Endometrial microvascular endothelial cells (primary cell): Measurements from ENCODE around the gene NOL7. TPM values are rescaled to one million over a fixed set of nuclear protein-coding genes. Genes with fewer than 3 reads are reported as not detected.

Source experiments
- in situ Hi-C: cut with HindIII; loops from 2 replicates; pipeline ENCODE4 v1.10.0; 2017; ENCODE audit warnings: low sequenced_read_pairs, low pct_unique_long_range_greater_than_20kb; ENCODE audit errors: inconsistent ontology term
- total RNA-seq: library from RNA; depleted of rRNA; stranded (reverse); fragments of >200 nt; gene quantifications from one replicate; pipeline ENCODE4 v1.2.3, GENCODE V29; 2015; ENCODE audit errors: inconsistent ontology term

Gene NOL7
- total RNA-seq, 1 donor from 2014 or later = 83.3 TPM

DNA sequence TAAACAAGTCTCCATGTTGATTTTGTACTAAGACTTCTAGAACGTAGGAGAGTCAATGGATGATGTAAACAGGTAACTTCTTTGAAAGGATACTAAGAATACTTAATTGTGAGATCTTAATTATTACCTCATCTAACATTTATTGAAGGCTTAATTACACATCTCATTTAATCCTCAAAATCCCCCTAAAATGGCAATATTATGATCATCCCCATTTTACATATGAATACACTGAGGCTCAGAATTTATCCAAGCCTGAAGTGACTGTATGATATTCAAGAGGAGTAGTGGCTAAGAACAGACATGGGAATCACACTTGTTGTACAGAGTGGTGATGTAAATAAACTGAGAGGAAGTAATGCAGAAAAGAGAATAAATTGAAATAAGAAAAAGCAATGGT, 22.9 kb downstream of the NOL7 start:
- in situ Hi-C loops = no loop called here

DNA sequence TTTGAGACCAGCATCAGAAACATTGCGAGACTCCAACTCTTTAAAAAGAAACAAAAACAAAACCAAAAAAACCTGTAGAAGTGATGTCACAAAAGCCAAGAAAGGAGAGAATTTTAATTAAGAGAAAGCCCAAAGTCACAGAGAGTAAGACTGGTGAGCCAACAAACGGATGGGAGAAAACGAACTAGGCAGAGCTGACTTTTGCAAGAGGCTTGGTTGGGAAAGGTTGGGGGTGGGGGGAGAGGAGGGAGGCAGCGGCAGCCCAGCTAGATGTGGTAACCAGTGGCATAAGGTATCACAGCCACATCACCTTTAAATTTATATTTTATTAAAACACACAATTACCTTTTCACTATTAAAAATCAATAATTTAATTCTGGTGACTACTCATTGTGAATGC, 23.5 kb downstream of the NOL7 start:
- in situ Hi-C loops = no loop called here

DNA sequence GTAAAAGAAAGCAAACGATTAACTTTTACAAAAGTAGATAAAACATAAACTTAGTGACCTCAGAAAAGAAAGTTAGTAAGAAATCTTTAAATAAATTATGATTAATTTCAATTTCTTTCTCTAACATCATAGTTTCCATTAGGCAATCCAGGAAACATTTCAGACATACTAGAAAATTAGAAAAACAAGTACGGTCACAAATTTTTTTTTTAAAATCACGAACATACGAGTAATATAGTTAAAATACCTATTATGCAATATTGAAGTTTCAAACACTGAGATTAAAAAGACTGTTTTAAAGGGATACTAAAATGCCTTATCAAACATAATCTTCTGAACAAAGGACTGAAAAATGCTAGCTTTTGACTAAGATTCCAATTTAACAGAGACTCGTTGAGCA, 26.2 kb downstream of the NOL7 start:
- in situ Hi-C loops = no loop called here

DNA sequence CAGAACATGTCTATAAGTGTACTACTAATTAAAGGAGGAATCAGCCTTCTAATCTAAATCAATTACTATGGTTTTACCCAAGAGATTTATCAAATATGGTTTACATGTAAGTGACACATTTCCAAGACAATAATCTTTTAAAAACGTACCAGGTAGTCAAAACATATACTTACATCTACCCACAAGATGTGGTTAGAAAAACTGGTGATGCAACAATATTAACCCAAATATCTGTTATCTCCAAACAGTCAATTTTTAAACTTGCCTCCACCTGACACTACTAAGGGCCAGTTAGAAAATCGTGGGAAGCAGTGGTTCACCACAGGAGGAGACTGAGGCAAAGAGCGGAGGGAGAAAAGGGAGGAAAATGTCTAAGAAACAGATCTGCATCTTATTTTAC, 28.0 kb downstream of the NOL7 start:
- in situ Hi-C loops = no loop called here

DNA sequence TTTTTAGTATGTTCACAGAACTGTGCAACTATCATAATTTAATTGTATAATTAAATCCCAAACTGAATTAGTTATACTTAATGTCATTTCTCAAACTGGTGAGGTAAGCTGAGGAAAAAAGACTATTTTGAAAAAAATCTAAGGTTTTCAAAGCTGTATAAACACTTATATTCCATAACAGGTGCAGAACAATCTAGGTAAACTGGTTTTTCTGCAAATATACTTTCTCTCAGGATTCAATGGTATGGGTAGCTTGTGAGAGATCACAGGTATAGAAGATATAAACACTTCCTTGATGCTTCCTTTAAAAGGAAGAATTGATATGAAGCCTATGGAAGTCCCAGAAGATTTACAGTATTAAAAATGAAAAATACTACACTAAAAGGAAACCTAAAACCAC, 33.7 kb downstream of the NOL7 start:
- in situ Hi-C loops = no loop called here

DNA sequence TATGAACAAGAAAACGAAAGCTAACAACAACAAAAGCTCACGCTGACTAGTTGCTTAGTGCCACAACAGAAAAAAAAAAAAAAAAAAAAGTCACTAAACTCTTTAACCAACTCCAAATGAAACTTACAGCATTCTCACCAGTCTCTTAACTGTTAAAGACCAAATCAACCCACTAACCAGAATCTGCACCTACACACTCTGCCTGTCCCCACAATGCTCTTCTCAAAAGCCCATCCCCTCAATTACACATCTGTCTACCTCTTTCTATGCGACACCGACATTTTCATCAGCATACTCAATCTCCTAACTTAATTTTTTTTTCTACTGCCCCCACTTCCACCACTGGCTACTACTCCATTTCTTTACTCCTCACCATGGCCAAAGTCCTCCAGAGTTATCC, 34.3 kb downstream of the NOL7 start:
- in situ Hi-C loops = no loop called here

DNA sequence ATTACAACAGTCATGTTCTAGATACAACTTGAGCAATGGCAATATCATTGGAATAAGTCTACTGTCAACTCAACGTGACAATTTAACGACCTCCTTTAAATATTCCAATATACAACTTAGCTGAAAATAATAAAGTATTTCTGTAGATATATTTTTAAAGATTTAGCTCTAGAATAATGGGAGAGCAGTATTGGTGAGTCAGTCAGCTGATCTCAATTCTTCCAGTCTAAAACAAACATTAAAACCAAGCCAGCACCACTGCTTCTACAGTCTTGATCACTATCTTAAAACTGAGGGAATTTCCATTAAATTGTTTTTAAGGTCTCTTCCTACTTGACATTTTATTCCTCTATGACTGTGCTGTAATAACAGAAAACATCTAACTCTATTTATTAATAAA, 38.2 kb downstream of the NOL7 start:
- in situ Hi-C loops = no loop called here

DNA sequence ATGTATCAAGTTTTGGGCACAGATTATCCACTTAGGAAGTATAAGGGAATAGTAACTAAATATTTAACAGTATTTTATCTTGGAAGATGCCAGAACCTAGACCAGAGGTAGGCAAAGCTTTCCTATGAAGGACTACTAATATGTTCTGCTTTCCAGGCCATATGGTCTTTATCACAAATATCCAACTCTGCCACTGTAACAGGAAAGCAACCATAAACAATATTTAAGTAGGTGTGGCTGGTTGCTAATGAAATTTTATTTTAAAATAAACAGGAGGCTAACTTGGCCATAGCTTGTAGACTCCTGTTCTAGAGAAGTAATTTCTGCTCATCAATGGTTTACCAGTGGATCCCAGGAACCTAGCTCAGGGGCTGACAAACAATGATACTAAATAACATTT, 39.4 kb downstream of the NOL7 start:
- in situ Hi-C loops = no loop called here

DNA sequence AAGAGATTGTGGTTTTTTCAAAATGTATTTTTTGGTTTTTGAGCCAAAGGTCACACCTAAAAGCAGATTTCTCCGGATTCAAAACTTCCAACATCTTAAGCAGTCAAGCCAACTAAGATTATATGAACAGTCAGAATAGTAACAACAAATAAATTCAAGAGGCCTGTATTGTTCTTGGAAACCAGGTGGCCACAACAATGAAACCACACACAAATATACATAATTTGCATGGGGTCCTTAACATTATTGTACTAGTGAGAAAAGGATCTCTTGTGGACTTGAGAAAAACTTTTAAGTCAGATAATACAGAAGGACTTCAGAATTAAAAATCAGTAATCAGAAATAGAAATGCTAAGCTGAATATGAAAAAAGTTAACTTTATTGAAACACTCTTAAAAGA, 40.6 kb downstream of the NOL7 start:
- in situ Hi-C loops = no loop called here

DNA sequence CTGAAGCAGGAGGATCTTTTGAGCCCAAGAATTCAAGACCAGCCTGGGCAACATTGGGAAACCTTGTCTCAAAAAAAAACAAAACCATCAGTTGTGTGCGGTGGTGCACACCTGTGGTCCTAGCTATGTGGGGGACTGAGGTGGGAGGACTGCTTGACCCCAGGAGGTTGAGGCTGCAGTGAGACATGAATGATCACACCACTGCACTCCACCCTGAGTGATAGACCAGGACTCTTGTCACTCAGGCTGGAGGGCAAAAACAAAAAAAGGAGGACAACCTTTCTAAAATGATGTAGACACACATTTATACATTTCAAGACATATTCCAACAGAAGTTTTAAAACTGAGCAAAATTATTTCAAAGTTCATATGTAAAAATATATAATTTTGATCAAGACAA, 45.1 kb downstream of the NOL7 start:
- in situ Hi-C loops = no loop called here

DNA sequence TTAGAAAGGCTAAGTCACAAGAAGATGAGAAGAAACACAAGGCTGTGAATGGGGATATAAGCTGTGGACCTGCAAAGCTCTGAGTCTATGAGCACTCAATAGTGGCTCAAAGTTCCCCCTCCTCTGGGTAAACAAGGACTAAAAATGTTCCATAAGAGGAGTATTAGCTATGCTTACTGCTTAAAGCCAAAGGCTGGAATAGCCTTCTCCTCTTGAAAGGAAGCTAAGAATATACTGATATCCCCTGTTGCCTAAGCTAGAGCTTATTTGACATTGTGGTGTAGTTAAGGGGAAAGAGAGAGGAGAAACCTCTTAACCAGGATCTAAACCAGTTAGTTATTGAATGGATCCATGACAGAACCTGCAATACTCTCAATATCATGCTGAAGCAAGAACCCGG, 45.8 kb downstream of the NOL7 start:
- in situ Hi-C loops = no loop called here

DNA sequence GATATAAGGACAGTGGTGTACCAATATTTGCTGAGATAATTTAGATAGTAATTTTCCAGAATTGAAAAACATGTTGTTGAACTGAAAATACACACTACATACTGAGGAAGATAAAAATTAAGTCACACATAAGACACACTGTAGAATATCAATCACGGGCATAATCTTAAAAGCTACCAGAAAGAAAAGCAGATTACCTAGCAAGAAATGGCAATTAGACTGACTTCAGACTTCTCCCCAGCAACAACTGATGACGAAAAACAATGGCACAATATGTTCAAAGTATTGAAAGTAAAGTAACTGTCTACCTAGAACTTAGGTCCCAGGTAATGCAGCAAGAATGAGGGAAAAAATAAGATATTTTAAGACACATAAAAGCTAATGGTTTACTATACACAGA, 46.5 kb downstream of the NOL7 start:
- in situ Hi-C loops = no loop called here

DNA sequence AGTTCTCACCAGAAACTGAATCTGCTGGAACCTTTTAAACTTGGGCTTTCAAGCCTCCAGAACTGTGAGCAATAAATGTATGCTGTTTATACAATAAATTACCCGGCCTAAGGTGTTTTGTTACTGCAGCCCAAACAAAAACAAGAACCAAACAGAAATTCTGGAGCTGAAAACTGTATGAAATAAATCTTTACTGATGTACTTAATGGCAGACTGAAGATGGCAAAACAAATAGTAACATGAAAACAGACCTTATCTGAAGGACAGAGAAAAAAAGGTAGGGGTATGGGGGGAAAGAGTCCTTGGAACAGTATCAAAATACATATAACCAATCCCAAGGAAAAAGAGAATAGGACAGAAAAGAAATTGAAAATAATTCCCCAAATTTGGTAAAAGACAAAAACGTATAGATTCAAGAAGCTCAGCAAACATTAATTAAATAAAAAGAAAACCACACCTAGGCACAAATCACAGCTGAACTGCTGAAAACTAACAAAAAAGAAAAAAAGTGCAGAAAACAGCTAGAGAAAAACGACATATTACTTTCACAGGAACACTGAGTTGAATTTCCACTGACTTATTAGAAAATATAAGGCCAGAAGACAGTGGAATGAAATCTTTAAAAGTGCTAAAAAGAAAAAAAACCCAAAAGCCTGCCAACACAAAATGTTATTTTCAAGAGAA, 47.7 kb downstream of the NOL7 start:
- in situ Hi-C loops = no loop called here

DNA sequence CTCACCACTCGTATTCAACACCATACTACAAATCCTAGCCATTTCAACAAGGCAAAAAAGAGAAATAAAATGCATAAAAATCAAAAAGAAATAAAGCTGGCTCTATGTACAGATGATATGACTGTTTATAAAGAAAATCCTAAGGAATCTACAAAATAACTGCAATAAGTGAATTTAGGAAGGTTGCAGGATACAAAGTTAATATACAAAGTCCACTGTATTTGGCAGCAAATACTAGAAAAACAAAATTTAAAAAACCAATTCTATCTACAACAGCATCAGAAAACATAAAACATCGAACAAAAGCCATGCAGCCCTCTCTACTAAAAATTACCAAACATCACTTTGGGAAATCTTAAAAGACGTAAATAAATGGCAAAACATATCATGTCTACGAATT, 48.9 kb downstream of the NOL7 start:
- in situ Hi-C loops = no loop called here

DNA sequence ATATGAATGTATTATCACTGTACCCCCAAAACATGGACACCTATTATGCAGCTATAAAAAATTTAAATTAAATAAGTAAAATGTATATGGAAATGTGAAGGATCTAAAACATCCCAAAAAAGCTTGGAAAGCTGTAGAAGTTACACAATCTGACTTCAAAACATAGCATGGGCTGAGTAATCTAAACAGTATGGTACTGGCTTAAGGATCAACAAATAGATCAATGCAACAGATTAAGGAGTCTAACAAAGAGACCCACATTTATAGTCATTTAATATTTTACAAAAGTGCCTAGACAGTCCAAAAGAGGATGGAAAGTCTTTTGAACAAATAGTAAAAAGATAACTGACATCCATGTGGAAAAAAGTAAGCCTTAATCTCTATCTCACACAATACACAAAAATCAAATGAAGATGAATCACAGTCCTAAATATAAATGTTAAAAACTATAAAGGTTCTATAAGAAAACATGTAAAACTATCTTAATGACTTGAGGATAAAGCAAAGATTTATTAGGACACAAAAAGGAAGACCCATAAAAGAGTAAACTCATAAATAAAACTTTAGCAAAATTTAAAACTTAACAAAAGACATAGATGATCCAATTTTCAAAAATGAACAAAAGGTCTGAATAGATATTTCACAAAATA, 49.7 kb downstream of the NOL7 start:
- in situ Hi-C loops = no loop called here

DNA sequence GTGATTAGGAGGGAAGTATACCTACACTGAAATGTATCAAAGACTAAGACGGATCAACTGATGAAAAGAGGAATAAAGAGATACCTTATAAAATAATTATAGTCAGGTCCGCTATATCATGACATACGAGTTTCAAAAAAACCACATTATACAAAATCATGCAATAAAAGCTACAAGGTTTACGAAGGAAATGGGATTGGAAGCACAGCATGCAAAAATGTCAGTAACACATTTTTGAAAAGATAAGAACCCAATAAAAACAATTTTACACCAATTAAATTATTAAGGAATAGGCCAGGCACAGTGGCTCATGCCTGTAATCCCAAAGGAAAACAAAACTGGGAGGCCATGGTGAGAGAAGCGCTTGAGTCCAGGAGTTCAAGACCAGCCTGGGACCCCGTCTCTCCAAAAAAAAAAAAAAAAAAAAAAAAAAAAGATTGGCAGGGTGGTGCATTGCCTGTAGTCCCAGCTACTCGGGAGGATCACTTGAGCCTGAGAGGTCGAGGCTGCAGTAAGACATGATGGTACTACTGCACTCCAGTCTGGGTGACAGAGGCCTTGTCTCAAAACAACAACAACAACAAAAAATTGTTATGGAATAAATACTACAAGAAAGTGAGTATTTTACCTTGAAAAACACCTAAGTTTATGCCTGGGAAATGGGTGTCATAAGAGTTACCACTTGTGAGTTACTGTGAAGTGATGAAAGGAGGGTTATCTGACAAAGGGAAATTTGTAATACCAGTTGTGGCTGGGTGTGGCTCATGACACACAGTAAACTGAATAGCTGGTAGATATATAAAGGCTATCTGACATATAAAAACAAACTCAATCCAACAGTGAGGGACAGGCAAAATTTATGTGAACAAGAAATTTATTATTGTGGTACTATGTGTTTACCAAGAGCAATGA, 51.3 kb downstream of the NOL7 start:
- in situ Hi-C loops = no loop called here

DNA sequence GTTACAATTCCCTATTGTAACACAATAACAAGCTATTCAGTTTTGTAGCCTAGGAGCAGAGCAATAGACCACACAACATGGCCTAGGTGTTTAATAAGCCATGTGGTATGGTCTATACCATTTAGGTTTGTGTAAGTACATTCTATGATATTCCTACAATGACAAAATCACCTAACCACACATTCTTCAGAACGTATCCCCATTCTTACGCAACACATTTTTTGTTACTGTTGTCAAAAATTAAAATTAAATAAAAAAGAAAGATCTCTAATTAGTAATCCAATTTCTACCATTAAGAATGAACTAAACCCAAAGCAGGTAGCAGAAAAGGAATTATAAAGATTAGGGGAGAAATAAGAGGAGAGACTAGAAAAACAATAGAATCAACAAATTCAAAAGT, 52.5 kb downstream of the NOL7 start:
- in situ Hi-C loops = no loop called here

DNA sequence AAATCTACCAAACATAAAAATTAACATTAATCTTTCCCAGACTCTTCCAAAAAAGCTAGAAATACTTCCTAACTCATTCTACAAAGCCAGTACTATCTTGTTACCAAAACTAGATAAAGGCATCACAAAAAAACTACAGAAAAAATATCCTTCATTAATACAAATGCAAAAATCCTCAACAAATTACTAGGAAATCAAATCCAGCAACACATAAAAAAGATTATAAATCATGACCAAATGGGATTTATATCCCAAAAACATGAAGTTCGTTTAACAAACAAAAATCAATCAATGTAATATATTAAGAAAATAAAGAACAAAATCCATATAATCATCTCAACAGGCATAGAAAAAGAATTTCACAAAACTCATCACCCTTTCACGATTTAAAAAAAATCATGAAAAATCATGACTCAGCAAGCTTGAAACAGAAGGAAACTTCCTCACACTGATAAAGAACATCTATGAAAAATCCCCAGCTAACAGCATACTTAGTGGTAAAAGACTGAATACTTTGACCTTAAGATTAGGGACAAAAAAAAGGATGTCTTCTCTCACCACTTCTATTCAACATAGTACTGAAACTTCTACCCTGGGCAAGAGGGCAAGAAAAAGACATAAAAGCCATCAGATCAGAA, 53.3 kb downstream of the NOL7 start:
- in situ Hi-C loops = no loop called here

DNA sequence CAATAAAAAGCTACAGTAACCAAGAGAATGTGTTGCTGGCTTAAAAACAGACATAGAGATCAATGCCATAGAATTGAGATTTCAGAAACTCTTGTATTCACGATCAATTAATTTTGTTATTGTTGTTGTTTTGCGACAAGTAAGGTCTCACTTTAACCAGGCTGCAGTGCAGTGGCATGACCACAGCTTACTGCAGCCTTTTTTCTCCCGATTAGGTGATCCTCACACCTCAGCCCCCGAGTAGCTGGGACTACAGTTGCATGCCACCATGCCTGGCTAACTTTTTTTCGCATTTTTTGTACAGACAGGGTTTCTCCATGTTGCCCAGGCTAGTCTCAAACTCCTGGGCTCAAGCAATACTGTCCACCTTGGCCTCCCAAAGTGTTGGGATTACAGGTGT, 54.3 kb downstream of the NOL7 start:
- in situ Hi-C loops = no loop called here
